K562 (cell line): ENCODE data around the gene DTNB. TPM values are rescaled to one million over a fixed set of nuclear protein-coding genes. Genes with fewer than 3 reads are reported as not detected.

Experiments used
- ATAC-seq: fragments of 200-7000 bp; cut with Tn5 transposase; 3 replicates; pipeline ENCODE4 v1.9.1; 2020; ENCODE audit warnings: moderate library complexity
- BruUV-seq: library from RNA; stranded (reverse); fragments of 400-500 nt; replicated peaks from 2 replicates; lab custom pipeline; 2021; lab: Mats Ljungman, UMichigan
- CTCF ChIA-PET: fragments of 300-600 bp; formaldehyde crosslinking; extraction: SDS; loops from one replicate; lab custom pipeline; 2021; ENCODE audit warnings: low intra/inter-chr PET ratio; lab: Yijun Ruan, JAX
- POLR2A ChIA-PET: fragments of 300-600, 350-650 bp; sonication (Branson Sonifier 250); formaldehyde crosslinking; extraction: SDS; loops from one replicate; lab custom pipeline; 2021; ENCODE audit warnings: antibody characterized with exemption, inconsistent platforms; lab: Yijun Ruan, JAX
- DNase-seq, 4 experiments: peaks; one replicate each; pipeline versions ENCODE4 v3.0.0 to v3.0.0-alpha.2; 2011 to 2018; ENCODE audit warnings: low spot score in 3 of 4, mixed read lengths in 3 of 4; ENCODE audit errors: extremely low read depth in 1 of 4
- FAIRE-seq: peaks from 2 replicates; lab custom pipeline; 2011; peaks lifted over from hg19 to GRCh38; lab: Jason Lieb, UNC
- H2AFZ ChIP-seq: 2 replicates; pipeline ENCODE4 v1.6.0; 2011; ENCODE audit warnings: low read depth, low read length, control low read depth, inconsistent platforms
- H3K27ac ChIP-seq: fragments of 200-600 bp; 3 replicates; pipeline ENCODE4 v1.8.0; 2011; ENCODE audit warnings: low read depth, mild to moderate bottlenecking, control low read depth, inconsistent platforms, low read length, moderate library complexity, mixed read lengths; ENCODE audit errors: extremely low read depth
- H3K27me3 ChIP-seq, 2 experiments: fragments of 300-600 bp in 1 of 2; 2 replicates in 1 of 2; 3 replicates in 1 of 2; pipeline versions ENCODE4 v1.6.0 to v1.8.0; 2011; ENCODE audit warnings: inconsistent platforms in 2 of 2, low read length in 2 of 2, mild to moderate bottlenecking in 1 of 2, mixed read lengths in 1 of 2, moderate library complexity in 1 of 2; ENCODE audit not compliant: control insufficient read depth in 2 of 2, insufficient read depth in 2 of 2
- H3K36me3 ChIP-seq: fragments of 300-600 bp; 3 replicates; pipeline ENCODE4 v1.8.0; 2011; ENCODE audit warnings: mild to moderate bottlenecking, low read length, inconsistent platforms; ENCODE audit not compliant: control insufficient read depth, insufficient read depth
- H3K4me1 ChIP-seq, 2 experiments: fragments of 200-600 bp in 1 of 2; replicated peaks in 1 of 2; 2 replicates in 1 of 2; 3 replicates in 1 of 2; pipeline versions ENCODE4 v1.5.1 to v1.8.0; 2011; ENCODE audit warnings: inconsistent platforms in 2 of 2, low read length in 2 of 2, mild to moderate bottlenecking in 1 of 2, mixed read lengths in 1 of 2, moderate library complexity in 1 of 2; ENCODE audit not compliant: control insufficient read depth in 2 of 2, insufficient read depth in 2 of 2
- H3K4me2 ChIP-seq: 2 replicates; pipeline ENCODE4 v1.6.1; 2011; ENCODE audit warnings: low read length, control low read depth, inconsistent platforms, mixed read lengths; ENCODE audit not compliant: insufficient read depth
- H3K4me3 ChIP-seq: fragments of 200-600 bp; sonication (generic), shearing (Covaris generic); 2 replicates; pipeline ENCODE4 v1.5.1; 2016; ENCODE audit warnings: control low read depth, inconsistent platforms
- H3K79me2 ChIP-seq: fragments of 200-600 bp; 3 replicates; pipeline ENCODE4 v1.8.0; 2011; ENCODE audit warnings: low read length, inconsistent platforms; ENCODE audit not compliant: control insufficient read depth, insufficient read depth
- H3K9ac ChIP-seq, 2 experiments: 2 replicates each; pipeline versions ENCODE4 v1.6.0 to v1.6.1; 2011; ENCODE audit warnings: low read depth in 2 of 2, low read length in 2 of 2, control low read depth in 1 of 2, inconsistent platforms in 1 of 2, mild to moderate bottlenecking in 1 of 2, mixed read lengths in 1 of 2; ENCODE audit not compliant: insufficient read depth in 1 of 2
- H3K9me1 ChIP-seq: one replicate; pipeline ENCODE4 v1.6.0; 2011; ENCODE audit warnings: inconsistent platforms, mild to moderate bottlenecking, low read length, moderate library complexity; ENCODE audit not compliant: control insufficient read depth, insufficient read depth
- H3K9me3 ChIP-seq: replicated peaks from 2 replicates; pipeline ENCODE4 v1.5.1; 2011; ENCODE audit warnings: low read depth, low read length, inconsistent platforms; ENCODE audit not compliant: control insufficient read depth, insufficient read depth
- H4K20me1 ChIP-seq: replicated peaks from 2 replicates; pipeline ENCODE4 v1.6.1; 2011; ENCODE audit warnings: low read length, inconsistent platforms, mixed read lengths; ENCODE audit not compliant: control insufficient read depth, insufficient read depth
- BACH1 ChIP-seq: fragments of 200-800 bp; sonication (Bioruptor generic); IDR thresholded peaks from 2 replicates; pipeline ENCODE4 v1.6.1; 2016; ENCODE audit warnings: missing genetic modification characterization, missing compliant biosample characterization
- DLX4 ChIP-seq: fragments of 250-450 bp; sonication (Bioruptor Pico); IDR thresholded peaks from 2 replicates; pipeline ENCODE4 v1.6.1; 2021; ENCODE audit warnings: mild to moderate bottlenecking
- DNMT1 ChIP-seq: fragments of 450-650 bp; IDR thresholded peaks from 2 replicates; pipeline ENCODE4 v1.6.1; 2016; ENCODE audit warnings: antibody characterized with exemption, mild to moderate bottlenecking
- E2F4 ChIP-seq: sonication (generic); formaldehyde crosslinking; IDR thresholded peaks from 2 replicates; pipeline ENCODE4 v1.8.0; 2022; ENCODE audit warnings: mild to moderate bottlenecking, low read depth, missing genetic modification reagents
- ELF2 ChIP-seq: fragments of 250-450 bp; sonication (Bioruptor Pico); IDR thresholded peaks from 2 replicates; pipeline ENCODE4 v1.5.0; 2021; ENCODE audit warnings: mild to moderate bottlenecking
- GATAD2B ChIP-seq: fragments of 450-650 bp; IDR thresholded peaks from 2 replicates; pipeline ENCODE4 v1.6.1; 2017; ENCODE audit warnings: mild to moderate bottlenecking, borderline replicate concordance
- MTA2 ChIP-seq: fragments of 450-650 bp; IDR thresholded peaks from 2 replicates; pipeline ENCODE4 v1.6.1; 2016; ENCODE audit warnings: low read depth
- PRPF4 ChIP-seq: fragments of 200-400 bp; formaldehyde crosslinking; IDR thresholded peaks from one replicate; pipeline ENCODE4 v1.6.1; 2017; ENCODE audit warnings: low read length, low read depth, mild to moderate bottlenecking; ENCODE audit not compliant: insufficient read depth, poor library complexity, severe bottlenecking
- RBM17 ChIP-seq: fragments of 200-400 bp; formaldehyde crosslinking; IDR thresholded peaks from 2 replicates; pipeline ENCODE4 v1.6.1; 2017; ENCODE audit warnings: low read depth, mild to moderate bottlenecking, low read length, borderline replicate concordance
- RBM25 ChIP-seq: fragments of 200-400 bp; formaldehyde crosslinking; IDR thresholded peaks from 2 replicates; pipeline ENCODE4 v1.6.1; 2018; ENCODE audit warnings: low read length, low read depth, moderate library complexity; ENCODE audit not compliant: severe bottlenecking
- RFX1 ChIP-seq: fragments of 450-650 bp; IDR thresholded peaks from 2 replicates; pipeline ENCODE4 v1.6.1; 2016; ENCODE audit warnings: mild to moderate bottlenecking, moderate library complexity
- TCF3 ChIP-seq: sonication (generic); formaldehyde crosslinking; IDR thresholded peaks from 2 replicates; pipeline ENCODE4 v1.4.0; 2020; ENCODE audit warnings: mild to moderate bottlenecking, missing genetic modification reagents
- ZEB2 ChIP-seq: fragments of 450-650 bp; IDR thresholded peaks from 2 replicates; pipeline ENCODE4 v1.6.1; 2016
- ZNF518B ChIP-seq: fragments of 250-450 bp; sonication (Bioruptor Pico); IDR thresholded peaks from 2 replicates; pipeline ENCODE4 v1.5.0; 2021; ENCODE audit warnings: mild to moderate bottlenecking, moderate library complexity
- WGBS: fragments of 100-300 bp; shearing (Covaris generic); methylation state at CpG from one replicate; pipeline ENCODE4 v1.1.6; 2016; ENCODE audit warnings: low coverage, mixed read lengths; ENCODE audit not compliant: insufficient coverage; ENCODE audit errors: missing lambda C conversion rate; 5-methylcytosine and 5-hydroxymethylcytosine counted together
- in situ Hi-C: fragments of 300-500 bp; cut with MboI; formaldehyde crosslinking; loops from 4 replicates; pipeline ENCODE4 v1.15.0; 2018; ENCODE audit warnings: inconsistent platforms, mixed read lengths
- intact Hi-C: fragments of 100-400 bp; cut with micrococcal nuclease; formaldehyde crosslinking; loops from 2 replicates; pipeline ENCODE4 v1.14.2; 2022
- polyA plus RNA-seq, 8 experiments: library from polyadenylated mRNA; depleted of rRNA in 4 of 8; stranded (reverse) in 5 of 8; unstranded in 3 of 8; fragments of >200 nt; fragmentation: Nextera tagmentation in 2 of 8; fragmentation: Illumina TruSeq in 1 of 8; extraction: Ambion mirVana in 2 of 8; extraction: Trizol in 1 of 8; gene quantifications; 2 replicates each; pipeline versions ENCODE4 v1.2.1 to v1.2.3, GENCODE V29; 2011 to 2014; ENCODE audit warnings: inconsistent platforms in 1 of 8, missing spikeins in 1 of 8
- total RNA-seq, 7 experiments: library from RNA; depleted of rRNA in 6 of 7; stranded (reverse); fragments of >200 nt in 6 of 7; fragmentation: Illumina TruSeq in 2 of 7; extraction: Trizol in 2 of 7; gene quantifications; 2 replicates each; pipeline versions ENCODE4 v1.2.1 to v1.2.3, GENCODE V29; 2011 to 2021; ENCODE audit warnings: low replicate concordance in 1 of 7
- TF ChIP-seq, protein P1 (sequence below): IDR thresholded peaks from 3 replicates; pipeline ENCODE4 v1.6.1; 2011; ENCODE audit warnings: borderline replicate concordance, mild to moderate bottlenecking; ENCODE audit not compliant: insufficient read length, insufficient read depth

The DTNB gene
- total and polyA plus RNA-seq, 9 of the 15 experiments (the other 6 are each of a cell fraction or from before 2014, with no cell fraction given) = 0.18 to 2.0 (median 0.77) TPM; not detected in 2

GRCh38 chr2:25328152-25329085 is 345.0 kb downstream of the DTNB start:
- DNase-seq (no peak), FAIRE-seq (no peak), ATAC-seq (no peak)
- ChIA-PET CTCF (no interaction called here), POLR2A (interaction anchor here (0.6 to 0.7 kb wide), 2 partner anchors 71 to 854 kb away, joined by 3 to 4 read pairs; no protein-coding TSS in a partner anchor)
- Histone ChIP-seq H3K9me1 (no peaks in the 10 kb centered on the region), H3K4me3 (no peak overlapping the region), H3K4me2 (no peak overlapping the region), H3K9me3 (no peaks in the 10 kb centered on the region; the same call in 1 of the 2 replicates), H3K27ac (no peak overlapping the region), H2AFZ (no peak overlapping the region), H3K9ac (0 out of 4 replicates have a peak overlapping the region, but pooled peaks of 1 of the 2 experiments have one; percentile 21), H3K79me2 (no peaks in the 10 kb centered on the region), H3K4me1 (no peaks in the 10 kb centered on the region; a peak in 1 of 5 replicates), H3K27me3 (peaks cover 37 to 82% of the 10 kb centered on the region in 2 experiments), H4K20me1 (peaks cover 15% of the 10 kb centered on the region; the same call in 1 of the 2 replicates), H3K36me3 (no peaks in the 10 kb centered on the region)
- intact Hi-C loops = no loop called here
- in situ Hi-C loops = no loop called here
- no TSS peak for BruUV-seq
- 2% methylated on average over 24 of the region's 27 CpGs for WGBS
- TF ChIP-seq RBM17 = no peak
- no peak for TF ChIP-seq RFX1
- TF ChIP-seq ELF2 (CRISPR knock-in tag) = no peak
- TF ChIP-seq DLX4 (CRISPR knock-in tag) = no peak
- no peak for TF ChIP-seq GATAD2B
- TF ChIP-seq, protein P1, sequence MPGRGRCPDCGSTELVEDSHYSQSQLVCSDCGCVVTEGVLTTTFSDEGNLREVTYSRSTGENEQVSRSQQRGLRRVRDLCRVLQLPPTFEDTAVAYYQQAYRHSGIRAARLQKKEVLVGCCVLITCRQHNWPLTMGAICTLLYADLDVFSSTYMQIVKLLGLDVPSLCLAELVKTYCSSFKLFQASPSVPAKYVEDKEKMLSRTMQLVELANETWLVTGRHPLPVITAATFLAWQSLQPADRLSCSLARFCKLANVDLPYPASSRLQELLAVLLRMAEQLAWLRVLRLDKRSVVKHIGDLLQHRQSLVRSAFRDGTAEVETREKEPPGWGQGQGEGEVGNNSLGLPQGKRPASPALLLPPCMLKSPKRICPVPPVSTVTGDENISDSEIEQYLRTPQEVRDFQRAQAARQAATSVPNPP = no peak
- no peak for TF ChIP-seq TCF3 (CRISPR knock-in tag)
- TF ChIP-seq ZEB2 = no peak
- no peak for TF ChIP-seq E2F4 (CRISPR knock-in tag)
- no peak for TF ChIP-seq BACH1 (tag)
- no peak for TF ChIP-seq PRPF4
- TF ChIP-seq ZNF518B = no peak
- no peak for TF ChIP-seq RBM25
- TF ChIP-seq MTA2 = no peak
- TF ChIP-seq DNMT1 = no peak
